HS-5 (cell line): ENCODE measurements around the gene C7orf25.
"Not testable (repeated sequence)": the region's sequence is repeated elsewhere in the genome, so short reads cannot be mapped to it uniquely, and the experiment has no call there.

Experiments used
- DNase-seq: peaks from one replicate; pipeline ENCODE4 v3.0.0-alpha.2; 2012; ENCODE audit warnings: low read depth

C7orf25 gene

DNA sequence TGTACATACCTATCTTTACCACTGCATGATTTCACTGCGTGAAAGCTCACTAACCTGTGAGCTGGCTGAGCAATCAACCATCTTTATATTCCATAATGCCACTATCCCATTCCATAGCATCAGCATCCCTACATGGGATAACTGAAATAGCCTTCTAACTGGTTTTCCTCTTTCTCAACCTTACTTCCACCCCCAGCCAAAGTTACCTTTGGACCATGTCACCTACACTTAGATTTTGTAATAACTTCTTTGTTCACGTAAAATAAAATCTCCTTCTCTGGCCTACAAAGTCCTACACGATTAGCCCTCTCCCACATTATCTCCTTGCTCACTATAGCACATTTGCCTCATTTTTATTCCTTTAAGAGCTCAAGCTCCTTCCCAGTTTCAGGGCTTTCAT is 17.6 kb upstream of the C7orf25 start:
- DNase-seq: no peak

DNA sequence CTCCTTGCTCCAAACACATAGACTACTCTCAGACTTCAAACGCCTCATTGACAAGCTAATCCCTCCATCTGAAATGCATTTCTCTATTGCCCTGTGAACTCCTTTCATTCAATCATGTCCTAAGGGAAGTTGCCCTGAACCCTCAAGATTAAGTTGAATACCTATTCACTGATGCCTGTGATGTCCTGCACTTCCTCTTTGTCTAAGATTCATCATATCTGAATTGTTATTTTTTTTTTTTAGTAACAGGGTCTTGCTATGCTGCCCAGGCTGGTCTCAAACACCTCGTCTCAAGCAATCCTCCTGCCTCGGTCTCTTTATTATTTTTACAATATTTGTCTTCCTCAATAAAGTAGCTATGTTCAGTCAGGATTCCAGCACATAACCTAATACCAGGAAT is 16.9 kb upstream of the C7orf25 start:
- no peak for DNase-seq

- no peak for DNase-seq
These were observed 14.3 kb upstream of the C7orf25 start for GRCh38 chr7:42926204-42926603.

GRCh38 chr7:42925630-42926029 is 13.8 kb upstream of the C7orf25 start:
- DNase-seq: no peak

DNA sequence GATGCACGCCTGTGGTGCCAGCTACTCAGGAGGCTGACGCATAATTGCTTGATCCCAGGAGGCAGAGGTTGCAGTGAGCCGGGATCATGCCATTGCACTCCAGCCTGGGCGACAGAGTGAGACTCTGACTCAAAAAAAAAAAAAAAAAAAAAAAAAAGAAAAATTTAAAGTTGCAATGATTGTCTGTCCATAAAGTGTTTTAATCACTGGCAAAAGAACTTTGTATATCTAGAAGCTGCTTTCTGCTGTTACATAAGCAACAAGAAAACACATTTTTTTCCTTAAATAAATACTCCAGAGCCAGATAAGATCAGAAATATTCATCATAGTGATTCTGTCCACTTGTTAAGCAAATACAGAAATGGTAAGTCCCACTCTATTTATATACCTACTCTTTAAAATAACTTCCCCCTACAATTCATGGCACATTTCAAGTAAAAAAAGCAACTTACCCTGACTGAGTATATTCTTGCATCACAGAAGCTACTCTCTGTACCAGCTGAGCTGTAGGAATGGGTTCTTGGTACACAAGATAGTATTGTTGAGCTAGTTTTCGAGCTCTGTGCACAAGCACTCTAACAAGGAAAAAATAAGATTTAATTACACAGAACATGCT is 12.5 kb upstream of the C7orf25 start:
- DNase-seq: no peak

DNA sequence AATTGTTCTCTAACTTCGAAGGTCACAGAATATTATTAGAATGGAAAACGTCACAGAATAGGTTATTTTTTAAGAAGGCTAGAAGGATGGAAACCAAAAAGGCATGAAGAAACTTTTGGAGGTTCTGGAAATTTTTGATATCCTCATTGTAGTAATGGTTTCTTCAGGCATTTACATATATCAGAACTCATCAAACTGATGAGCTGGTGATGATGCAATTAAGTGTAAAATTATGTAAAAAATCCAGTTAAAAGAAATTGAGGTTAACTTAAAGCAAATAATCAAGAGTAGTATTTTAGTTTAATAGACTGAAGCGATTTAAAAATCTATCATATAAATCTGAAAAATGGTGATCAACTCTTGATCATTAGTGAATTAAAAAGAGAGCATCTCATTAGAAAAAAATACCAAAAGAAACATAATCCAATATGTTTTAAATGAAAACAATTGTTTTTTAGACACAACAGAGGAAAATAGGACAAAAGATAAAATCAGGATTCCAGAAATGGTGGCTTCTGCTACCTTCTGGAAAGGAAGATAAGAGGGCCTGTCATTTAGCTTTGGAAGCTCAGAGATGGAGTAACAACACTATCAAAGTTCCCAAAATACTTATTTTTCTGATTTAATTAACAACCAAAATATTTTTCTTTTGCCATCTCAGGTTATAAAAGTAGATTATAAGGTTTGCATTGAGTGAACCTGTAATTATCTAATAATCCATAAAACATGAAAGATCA is 10.3 kb upstream of the C7orf25 start:
- no peak for DNase-seq

GRCh38 chr7:42915356-42915755 is 3.5 kb upstream of the C7orf25 start:
- no peak for DNase-seq

- peak; percentile 71 for DNase-seq
These were observed 2.7 kb upstream of the C7orf25 start for GRCh38 chr7:42914421-42915045.

- no peak for DNase-seq
These were observed 2.1 kb upstream of the C7orf25 start for GRCh38 chr7:42914009-42914408.

- DNase-seq: no peak
These were observed 1.7 kb upstream of the C7orf25 start for GRCh38 chr7:42913591-42913990.

DNA sequence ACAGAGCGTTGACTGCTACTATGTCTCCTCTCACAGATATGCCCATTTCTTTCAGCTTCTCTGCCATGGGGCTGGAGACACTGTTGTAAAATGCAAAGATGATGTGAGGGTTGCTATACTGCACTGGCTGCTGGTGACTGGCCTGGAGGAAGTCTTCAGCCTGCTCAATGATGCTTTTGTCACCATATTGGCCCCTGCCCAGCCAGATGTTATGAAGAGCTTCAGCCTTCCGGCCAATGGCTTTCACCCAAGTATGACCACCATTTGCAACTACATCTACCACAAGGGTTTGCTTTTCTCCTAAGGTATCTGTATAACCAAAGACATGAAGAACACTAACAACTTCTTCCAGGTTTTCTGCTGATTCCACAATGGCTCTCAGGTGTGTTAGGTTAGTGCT is 1.6 kb downstream of the C7orf25 start:
- no peak for DNase-seq

DNA sequence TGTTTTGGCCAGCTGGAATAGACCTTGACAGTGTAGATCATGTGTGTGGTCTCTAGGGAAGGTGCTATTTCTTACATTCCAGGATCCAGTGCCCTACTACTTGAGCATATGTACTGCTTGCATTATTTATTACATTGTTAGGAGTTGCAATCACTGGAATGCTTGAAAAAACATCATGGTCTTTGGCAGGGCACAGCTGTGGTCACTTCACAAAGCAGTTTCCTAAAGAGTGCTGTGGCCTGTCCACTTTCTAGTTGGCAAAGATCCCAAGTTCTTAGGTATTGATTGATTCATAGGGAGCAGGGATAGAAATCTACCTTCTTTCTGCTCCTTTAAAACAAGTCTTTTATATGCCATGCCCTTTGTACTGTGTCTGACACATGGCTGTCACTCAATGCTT is 4.6 kb downstream of the C7orf25 start:
- no peak for DNase-seq

- no peak for DNase-seq
These were observed 5.7 kb downstream of the C7orf25 start for GRCh38 chr7:42906181-42906580.

DNA sequence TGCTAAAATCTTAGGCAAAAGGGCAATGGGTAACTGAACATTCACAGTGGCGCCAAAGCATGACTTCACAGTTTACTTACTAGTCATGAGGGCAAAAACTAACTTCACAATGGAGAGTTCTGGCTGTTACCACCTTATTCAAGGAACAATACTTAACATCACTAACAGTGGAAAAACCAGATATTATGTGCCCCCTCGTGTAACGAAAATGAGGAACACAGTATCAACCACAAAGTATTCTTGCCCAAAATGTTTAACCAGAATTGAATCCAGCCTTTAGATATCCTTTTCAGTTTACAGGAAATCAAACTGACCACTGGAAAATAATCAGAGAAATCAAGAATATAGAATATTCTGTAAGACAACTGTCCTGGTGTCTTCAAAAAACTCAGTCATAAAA is 9.5 kb downstream of the C7orf25 start:
- DNase-seq: no peak

DNA sequence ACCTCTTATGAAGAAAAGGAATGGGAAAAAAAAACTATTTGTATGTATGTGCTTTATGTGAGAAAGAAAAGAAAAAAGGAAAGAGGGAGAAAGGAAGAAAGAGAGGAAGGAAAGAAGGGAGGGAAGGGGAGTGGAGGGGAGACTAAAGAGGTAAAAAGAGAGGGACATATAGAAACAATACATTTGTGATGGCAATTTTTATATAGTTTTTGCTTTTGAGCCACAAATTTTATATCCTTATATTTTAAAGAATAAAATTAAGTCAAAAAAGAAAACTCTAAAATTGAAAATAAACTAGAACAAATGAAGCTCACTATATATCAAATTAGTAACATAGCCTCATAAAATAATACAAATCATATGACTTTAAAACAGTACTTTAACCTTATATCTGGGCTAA is 11.0 kb downstream of the C7orf25 start:
- DNase-seq: no peak

- DNase-seq: no peak
These were observed 18.3 kb downstream of the C7orf25 start for GRCh38 chr7:42893346-42894240.

- no peak for DNase-seq
These were observed 24.9 kb downstream of the C7orf25 start for GRCh38 chr7:42886893-42887505.

DNA sequence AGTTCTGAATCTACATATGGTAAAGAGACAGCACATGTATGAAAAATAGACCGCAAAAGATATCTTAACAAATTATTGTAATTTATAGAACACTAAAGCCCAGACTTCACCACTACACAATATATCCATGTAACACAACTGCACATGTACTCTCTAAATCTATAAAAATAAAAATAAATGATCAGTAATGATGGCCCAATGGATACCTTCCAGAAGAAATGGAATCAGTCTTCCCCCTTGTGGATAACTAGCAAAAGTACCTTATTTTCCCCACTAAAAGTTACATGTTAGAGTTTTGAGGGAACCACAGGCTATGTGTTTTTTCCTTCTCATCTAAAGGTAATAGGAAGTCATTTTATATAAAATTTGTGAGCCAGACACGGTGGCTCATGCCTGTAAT is 25.7 kb downstream of the C7orf25 start:
- no peak for DNase-seq

DNA sequence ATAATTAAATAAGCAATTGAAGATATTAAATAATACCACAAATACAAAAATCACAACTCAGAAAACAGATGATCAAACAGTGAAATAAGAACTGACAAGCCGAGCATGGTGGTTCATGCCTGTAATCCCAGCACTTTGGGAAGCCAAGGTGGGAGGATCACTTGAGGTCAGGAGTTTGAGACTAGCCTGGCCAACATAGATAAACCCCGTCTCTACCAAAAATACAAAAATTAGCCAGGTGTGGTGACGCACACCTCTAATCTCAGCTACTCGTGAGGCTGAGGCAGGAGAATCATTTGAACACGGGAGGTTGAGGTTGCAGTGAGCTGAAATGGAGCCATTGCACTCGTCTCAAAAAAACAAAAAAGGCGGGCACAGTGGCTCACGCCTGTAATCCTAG is 26.7 kb downstream of the C7orf25 start:
- DNase-seq: not testable (repeated sequence)

- DNase-seq: no peak
These were observed 27.9 kb downstream of the C7orf25 start for GRCh38 chr7:42883950-42884349.

DNA sequence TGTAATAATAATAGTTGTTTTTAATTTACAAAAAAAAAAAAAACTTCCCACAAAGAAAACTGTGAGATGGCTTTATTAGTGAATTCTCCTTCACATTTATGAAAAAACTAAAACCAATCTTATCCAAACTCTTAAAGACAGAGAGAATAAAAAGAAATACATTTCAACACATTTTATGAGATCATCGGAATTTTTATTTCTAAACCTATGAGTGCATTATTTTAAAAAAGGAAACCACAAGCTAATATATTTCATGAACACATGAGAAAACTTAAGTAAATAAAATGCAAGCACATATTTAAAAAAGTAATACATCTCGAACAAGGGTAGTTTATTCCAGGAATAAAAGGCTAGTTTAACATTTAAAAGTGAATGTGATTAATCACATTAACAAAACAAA is 31.5 kb downstream of the C7orf25 start:
- no peak for DNase-seq

DNA sequence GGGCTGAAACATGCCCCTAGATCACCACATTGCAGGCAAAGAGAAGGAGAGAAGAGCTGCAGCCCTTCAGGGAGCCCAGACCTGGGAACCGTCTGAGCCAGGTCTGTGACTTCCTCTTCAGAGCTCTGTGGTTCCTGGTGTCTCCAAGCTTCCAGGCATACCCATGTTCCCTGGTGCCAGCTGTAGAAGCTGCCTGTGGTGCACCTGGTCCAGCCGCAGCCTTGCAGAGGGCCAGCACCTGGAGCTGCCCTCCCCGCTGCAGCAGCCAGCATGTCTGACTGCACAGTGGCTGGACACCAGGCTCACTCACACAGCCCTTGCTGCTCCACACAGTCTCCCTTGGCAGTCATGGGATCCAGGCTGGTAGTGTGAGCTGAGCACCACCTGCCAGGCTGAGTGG is 33.6 kb downstream of the C7orf25 start:
- no peak for DNase-seq
